ENCODE measurements around the gene TRMT44. TPM values are rescaled to one million over a fixed set of nuclear protein-coding genes. Genes with fewer than 3 reads are reported as not detected.

The TRMT44 gene
- 10 to 100 TPM; 10.5 to 11.4 TPM for total RNA-seq

DNA sequence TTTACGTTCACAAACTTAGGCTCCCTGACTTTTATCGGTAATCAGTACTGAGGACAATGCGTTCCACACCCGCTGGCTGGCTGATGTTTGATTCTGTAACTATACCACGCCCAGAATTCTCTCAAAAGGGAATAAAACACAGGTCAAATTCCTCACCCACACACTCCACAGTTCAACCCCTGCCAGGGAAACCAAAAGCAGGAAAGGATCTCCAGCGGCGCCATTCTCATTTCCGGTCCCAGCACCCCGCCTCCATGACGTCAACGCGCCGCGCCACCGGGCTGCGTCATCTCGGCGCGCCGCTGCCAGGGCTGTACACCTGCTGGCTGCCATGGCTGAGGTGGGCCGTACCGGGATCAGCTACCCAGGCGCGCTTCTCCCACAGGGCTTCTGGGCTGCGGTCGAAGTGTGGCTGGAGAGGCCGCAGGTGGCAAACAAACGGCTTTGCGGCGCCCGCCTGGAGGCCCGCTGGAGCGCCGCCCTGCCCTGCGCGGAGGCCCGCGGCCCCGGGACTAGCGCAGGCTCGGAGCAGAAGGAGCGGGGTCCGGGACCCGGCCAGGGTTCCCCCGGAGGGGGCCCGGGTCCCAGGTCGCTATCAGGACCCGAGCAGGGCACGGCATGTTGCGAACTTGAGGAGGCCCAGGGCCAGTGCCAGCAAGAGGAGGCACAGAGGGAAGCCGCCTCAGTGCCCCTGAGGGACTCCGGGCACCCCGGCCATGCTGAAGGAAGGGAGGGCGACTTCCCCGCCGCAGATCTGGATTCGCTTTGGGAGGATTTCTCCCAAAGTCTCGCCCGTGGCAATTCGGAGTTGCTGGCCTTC is at the start of gene TRMT44, which contains the start of gene ACOX3:
Gene TRMT44, plus strand, starts transcription at position 286 of the 820 bp plus-strand sequence. Its CDS starts 46 bp downstream, at position 332.
Gene ACOX3, minus strand, starts transcription at position 232 of the 820 bp plus-strand sequence. CDS start 24,202 bp downstream, outside the sequence.
- TF ChIP-seq CTCF (IDR thresholded peaks at IDR 0.05): no peak
- H3K4me1 ChIP-seq: peaks cover 0 to 68% of the 10 kb centered on the region in 2 donors
- no peaks in the 10 kb centered on the region for H3K9me3 ChIP-seq
- H3K36me3 ChIP-seq: no peaks in the 10 kb centered on the region
- DNase-seq (ENCODE audit: low spot score): peak; percentile 96
- H3K27ac ChIP-seq: peak within 1 kb of the TSS; percentile 86 to 93
- H3K4me3 ChIP-seq: peak within 1 kb of the TSS; percentile 96 to 97
- H3K27me3 ChIP-seq: no peaks in the 10 kb centered on the region

DNA sequence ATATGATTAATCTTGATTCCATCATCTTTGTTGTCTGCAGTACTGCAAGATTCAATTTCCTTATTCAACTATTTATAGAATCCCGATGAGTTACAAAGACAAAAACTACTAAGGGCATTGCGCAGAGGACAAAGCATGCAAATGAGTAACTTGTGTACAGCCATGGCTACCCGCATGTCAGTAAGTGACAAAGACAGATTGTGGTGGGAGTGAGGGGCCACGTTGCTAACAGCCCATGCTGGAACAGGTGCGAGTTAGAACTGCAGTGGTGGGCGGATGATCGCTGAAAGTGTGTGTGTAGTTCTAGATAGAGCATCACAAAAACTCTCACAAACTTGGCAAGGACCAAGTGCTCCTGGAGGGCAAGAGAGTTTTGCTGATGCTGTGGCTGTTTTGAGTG is 49.5 kb upstream of the TRMT44 start:
- no peaks in the 10 kb centered on the region for H3K27me3 ChIP-seq
- H3K27ac ChIP-seq: peak overlapping the region; percentile 76 to 79
- H3K4me1 ChIP-seq: peaks cover 0 to 46% of the 10 kb centered on the region in 2 donors
- H3K4me3 ChIP-seq: no peak overlapping the region
- no peak for TF ChIP-seq CTCF (IDR thresholded peaks at IDR 0.05)
- DNase-seq (ENCODE audit: low spot score): no peak
- H3K9me3 ChIP-seq: no peaks in the 10 kb centered on the region
- H3K36me3 ChIP-seq: peaks cover 80% of the 10 kb centered on the region

DNA sequence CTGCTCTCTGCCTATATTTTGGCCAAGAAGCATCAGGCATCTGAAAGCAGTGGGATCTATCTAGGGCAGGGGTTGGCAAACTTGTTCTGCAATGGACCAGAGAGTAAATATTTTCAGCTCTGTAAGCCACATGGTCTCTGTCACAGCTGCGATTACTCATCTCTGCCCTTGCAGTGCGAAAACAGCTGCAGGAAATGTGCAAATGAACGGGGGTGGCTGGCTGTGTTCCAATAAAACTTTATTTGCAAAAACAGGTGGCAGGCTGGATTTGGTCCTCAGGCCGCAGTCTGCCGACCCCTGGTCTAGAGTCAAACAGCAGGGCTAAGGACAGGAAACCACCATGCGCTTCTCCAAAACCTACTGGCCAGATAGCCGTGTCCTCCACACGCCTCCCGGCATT is 48.6 kb upstream of the TRMT44 start:
- H3K27me3 ChIP-seq: no peaks in the 10 kb centered on the region
- no peak overlapping the region for H3K4me3 ChIP-seq
- peaks cover 0 to 46% of the 10 kb centered on the region in 2 donors for H3K4me1 ChIP-seq
- H3K27ac ChIP-seq: peak overlapping the region; percentile 76 to 79
- peak; percentile 70 for DNase-seq (ENCODE audit: low spot score)
- H3K9me3 ChIP-seq: no peaks in the 10 kb centered on the region
- H3K36me3 ChIP-seq: peaks cover 79% of the 10 kb centered on the region
- no peak for TF ChIP-seq CTCF (IDR thresholded peaks at IDR 0.05)

DNA sequence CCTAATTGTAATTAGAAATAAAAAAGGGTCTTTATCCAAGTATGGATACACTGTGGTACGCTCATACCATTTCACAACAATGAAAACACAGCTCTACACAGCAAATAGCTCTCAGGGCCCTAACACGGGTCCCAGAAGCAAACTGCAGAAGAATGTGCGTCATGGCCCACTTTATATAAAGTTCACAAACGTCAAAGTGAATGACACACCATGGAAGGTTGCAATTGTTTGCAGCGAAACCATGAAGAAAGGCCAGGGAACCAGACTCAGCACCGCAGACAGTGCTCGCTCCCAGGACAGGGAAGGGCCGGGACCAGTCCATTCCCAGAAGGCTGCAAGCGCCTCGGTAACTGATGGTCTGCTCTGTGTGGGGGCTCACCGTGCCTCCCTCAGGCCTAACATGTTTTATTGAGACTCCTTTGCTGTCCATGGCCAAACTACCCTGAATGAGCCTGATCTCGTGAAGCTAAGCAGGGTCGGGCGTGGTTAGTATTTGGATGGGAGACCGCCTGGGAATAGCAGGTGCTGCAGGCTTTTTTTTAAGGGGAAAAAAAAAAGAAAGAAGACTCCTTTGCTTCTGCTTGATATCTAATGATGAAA is 47.9 kb upstream of the TRMT44 start:
- H3K27me3 ChIP-seq: no peaks in the 10 kb centered on the region
- no peak for TF ChIP-seq CTCF (IDR thresholded peaks at IDR 0.05)
- H3K9me3 ChIP-seq: no peaks in the 10 kb centered on the region
- peaks cover 79% of the 10 kb centered on the region for H3K36me3 ChIP-seq
- no peak overlapping the region for H3K4me3 ChIP-seq
- no peak for DNase-seq (ENCODE audit: low spot score)
- H3K27ac ChIP-seq: peak overlapping the region; percentile 76 to 79
- peaks cover 0 to 46% of the 10 kb centered on the region in 2 donors for H3K4me1 ChIP-seq

DNA sequence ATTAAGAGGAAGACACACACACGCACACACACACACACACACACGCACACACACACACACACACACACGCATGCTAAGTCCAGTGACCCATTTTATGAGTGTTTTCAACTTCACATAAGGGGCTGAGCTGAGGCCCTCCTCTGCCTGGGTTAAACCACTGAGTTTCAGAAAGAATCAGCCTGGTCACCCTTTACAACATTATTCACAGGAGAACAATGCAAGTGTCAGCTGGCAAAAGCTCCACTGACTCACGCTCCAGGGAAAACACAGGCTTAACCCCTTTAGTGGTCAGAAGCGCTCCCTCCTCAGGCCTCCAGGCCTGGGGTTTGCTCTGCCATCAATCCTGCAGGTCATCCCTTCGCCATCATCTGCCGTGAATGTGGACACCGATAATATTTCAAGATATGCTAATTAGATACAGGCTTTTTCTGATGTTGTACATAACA is 47.0 kb upstream of the TRMT44 start:
- H3K9me3 ChIP-seq: no peaks in the 10 kb centered on the region
- H3K27me3 ChIP-seq: no peaks in the 10 kb centered on the region
- H3K36me3 ChIP-seq: peaks cover 78% of the 10 kb centered on the region
- H3K27ac ChIP-seq: peak overlapping the region; percentile 76 to 79
- TF ChIP-seq CTCF (IDR thresholded peaks at IDR 0.05): no peak
- H3K4me1 ChIP-seq: peaks cover 0 to 46% of the 10 kb centered on the region in 2 donors
- no peak overlapping the region for H3K4me3 ChIP-seq
- peak; percentile 88 for DNase-seq (ENCODE audit: low spot score)

All from right atrium auricular region (tissue), 2 donors.